ENCODE results near the gene KIF1B.

GRCh38 chr1:10209590-10209904 is 823 bp upstream of the KIF1B start:
- no peak for TF ChIP-seq CTCF (IDR thresholded peaks at IDR 0.05)
- no peak for TF ChIP-seq POLR2AphosphoS5 (IDR thresholded peaks at IDR 0.05)
